Measurements from ENCODE around the gene TNP1.

- TF ChIP-seq FOXM1 (IDR thresholded peaks at IDR 0.05; ENCODE audit: borderline replicate concordance) (no peak), ELF4 (IDR thresholded peaks at IDR 0.05) (no peak), NFRKB (IDR thresholded peaks at IDR 0.05) (no peak), LEF1 (IDR thresholded peaks at IDR 0.05; ENCODE audit: borderline replicate concordance) (no peak), SUZ12 (IDR thresholded peaks at IDR 0.05) (no peak)
Observed at GRCh38 chr2:216845426-216845825, 14.4 kb downstream of the TNP1 start.
